ENCODE measurements around the gene SLC15A3. TPM values are rescaled to one million over a fixed set of nuclear protein-coding genes. Genes with fewer than 3 reads are reported as not detected.

Gene SLC15A3
- polyA plus RNA-seq, 1 donor from 2014 or later: not detected

DNA sequence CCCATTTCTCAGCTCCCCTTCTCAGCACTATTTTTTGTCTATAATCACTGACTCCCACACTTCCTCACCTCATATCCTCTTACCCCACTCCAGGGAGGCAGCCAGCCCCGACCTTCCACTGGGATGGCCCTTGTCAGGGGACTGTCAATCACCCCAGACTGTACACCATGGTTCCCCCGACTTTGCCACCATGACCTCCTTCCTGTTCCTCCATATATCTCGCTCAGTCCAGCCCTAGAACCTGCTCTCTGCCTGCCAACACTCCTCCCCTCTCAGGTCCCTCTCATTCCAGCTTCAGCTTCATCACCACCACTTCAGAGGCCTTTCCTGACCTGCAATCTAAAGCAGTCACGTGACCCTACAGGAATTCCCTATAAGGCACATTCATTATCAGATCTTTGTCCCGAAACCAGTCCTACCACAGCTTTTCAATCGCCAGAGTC, 62.1 kb downstream of the SLC15A3 start:
- Histone ChIP-seq H4K20me1 (ENCODE audit: insufficient read depth) (no peaks in the 10 kb centered on the region), H2AFZ (ENCODE audit: low read depth, low read length) (no peak overlapping the region), H3K4me2 (ENCODE audit: low read length) (no peak overlapping the region)

DNA sequence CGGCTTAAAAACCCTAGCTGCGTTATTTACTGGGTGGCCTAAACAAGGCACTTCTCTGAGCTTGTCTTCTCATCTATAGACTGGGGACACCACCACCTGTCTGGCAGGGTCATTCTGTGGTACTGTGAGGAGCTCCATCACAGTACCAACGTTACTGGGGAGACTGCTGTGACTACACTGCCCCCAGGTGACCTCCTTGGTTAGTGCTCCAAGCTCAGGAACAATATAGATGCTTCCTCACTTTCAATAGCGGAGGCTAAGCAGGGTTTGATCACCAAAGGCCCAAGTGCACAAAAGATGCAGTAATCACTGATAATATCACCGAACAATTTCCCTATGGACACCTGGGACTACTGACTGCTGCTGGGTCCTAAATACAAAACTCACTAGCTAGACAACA, 64.4 kb downstream of the SLC15A3 start:
- H2AFZ ChIP-seq (ENCODE audit: low read depth, low read length): no peak overlapping the region
- no peaks in the 10 kb centered on the region for H3K36me3 ChIP-seq (ENCODE audit: insufficient read depth, low read length)
- H3K9me3 ChIP-seq (ENCODE audit: low read length): no peaks in the 10 kb centered on the region
- no peak overlapping the region for H3K4me3 ChIP-seq (ENCODE audit: low read length)
- TF ChIP-seq, protein P1, sequence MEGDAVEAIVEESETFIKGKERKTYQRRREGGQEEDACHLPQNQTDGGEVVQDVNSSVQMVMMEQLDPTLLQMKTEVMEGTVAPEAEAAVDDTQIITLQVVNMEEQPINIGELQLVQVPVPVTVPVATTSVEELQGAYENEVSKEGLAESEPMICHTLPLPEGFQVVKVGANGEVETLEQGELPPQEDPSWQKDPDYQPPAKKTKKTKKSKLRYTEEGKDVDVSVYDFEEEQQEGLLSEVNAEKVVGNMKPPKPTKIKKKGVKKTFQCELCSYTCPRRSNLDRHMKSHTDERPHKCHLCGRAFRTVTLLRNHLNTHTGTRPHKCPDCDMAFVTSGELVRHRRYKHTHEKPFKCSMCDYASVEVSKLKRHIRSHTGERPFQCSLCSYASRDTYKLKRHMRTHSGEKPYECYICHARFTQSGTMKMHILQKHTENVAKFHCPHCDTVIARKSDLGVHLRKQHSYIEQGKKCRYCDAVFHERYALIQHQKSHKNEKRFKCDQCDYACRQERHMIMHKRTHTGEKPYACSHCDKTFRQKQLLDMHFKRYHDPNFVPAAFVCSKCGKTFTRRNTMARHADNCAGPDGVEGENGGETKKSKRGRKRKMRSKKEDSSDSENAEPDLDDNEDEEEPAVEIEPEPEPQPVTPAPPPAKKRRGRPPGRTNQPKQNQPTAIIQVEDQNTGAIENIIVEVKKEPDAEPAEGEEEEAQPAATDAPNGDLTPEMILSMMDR (IDR thresholded peaks at IDR 0.05; ENCODE audit: poor library complexity, severe bottlenecking): peak; percentile 76
- TF ChIP-seq RAD21 (conservative IDR thresholded peaks at IDR 0.05) (peak; percentile 82), SMC3 (conservative IDR thresholded peaks at IDR 0.05; ENCODE audit: poor library complexity) (peak; percentile 85), MXI1 (conservative IDR thresholded peaks at IDR 0.05; ENCODE audit: poor library complexity, severe bottlenecking) (no peak)
- H3K79me2 ChIP-seq (replicated peaks; ENCODE audit: insufficient read depth, low read length): no peaks in the 10 kb centered on the region
- no peaks in the 10 kb centered on the region for H3K9me2 ChIP-seq (ENCODE audit: insufficient read depth, low read length)
- no peaks in the 10 kb centered on the region for H3K27me3 ChIP-seq (ENCODE audit: insufficient read depth, low read depth, low read length)
- no peak overlapping the region for H3K27ac ChIP-seq (ENCODE audit: low read length)
- H3F3A ChIP-seq (ENCODE audit: insufficient read depth, low read length, poor library complexity, severe bottlenecking): no peaks in the 10 kb centered on the region
- no peaks in the 10 kb centered on the region for H4K20me1 ChIP-seq (ENCODE audit: insufficient read depth)
- no peak overlapping the region for H3K9ac ChIP-seq (ENCODE audit: low read length)
- H3K4me2 ChIP-seq (ENCODE audit: low read length): no peak overlapping the region

More for the DNA sequence above, 62.1 kb downstream of the SLC15A3 start:
- Histone ChIP-seq H3K36me3 (ENCODE audit: insufficient read depth, low read length) (no peaks in the 10 kb centered on the region), H3F3A (ENCODE audit: insufficient read depth, low read length, poor library complexity, severe bottlenecking) (no peaks in the 10 kb centered on the region), H3K27ac (ENCODE audit: low read length) (no peak overlapping the region), H3K9me2 (ENCODE audit: insufficient read depth, low read length) (no peaks in the 10 kb centered on the region), H3K9ac (ENCODE audit: low read length) (no peak overlapping the region), H3K79me2 (replicated peaks; ENCODE audit: insufficient read depth, low read length) (no peaks in the 10 kb centered on the region), H3K9me3 (ENCODE audit: low read length) (no peaks in the 10 kb centered on the region), H3K4me3 (ENCODE audit: low read length) (no peak overlapping the region), H3K27me3 (ENCODE audit: insufficient read depth, low read depth, low read length) (no peaks in the 10 kb centered on the region)
- no peak for TF ChIP-seq MXI1 (conservative IDR thresholded peaks at IDR 0.05; ENCODE audit: poor library complexity, severe bottlenecking)
- TF ChIP-seq, protein P2, sequence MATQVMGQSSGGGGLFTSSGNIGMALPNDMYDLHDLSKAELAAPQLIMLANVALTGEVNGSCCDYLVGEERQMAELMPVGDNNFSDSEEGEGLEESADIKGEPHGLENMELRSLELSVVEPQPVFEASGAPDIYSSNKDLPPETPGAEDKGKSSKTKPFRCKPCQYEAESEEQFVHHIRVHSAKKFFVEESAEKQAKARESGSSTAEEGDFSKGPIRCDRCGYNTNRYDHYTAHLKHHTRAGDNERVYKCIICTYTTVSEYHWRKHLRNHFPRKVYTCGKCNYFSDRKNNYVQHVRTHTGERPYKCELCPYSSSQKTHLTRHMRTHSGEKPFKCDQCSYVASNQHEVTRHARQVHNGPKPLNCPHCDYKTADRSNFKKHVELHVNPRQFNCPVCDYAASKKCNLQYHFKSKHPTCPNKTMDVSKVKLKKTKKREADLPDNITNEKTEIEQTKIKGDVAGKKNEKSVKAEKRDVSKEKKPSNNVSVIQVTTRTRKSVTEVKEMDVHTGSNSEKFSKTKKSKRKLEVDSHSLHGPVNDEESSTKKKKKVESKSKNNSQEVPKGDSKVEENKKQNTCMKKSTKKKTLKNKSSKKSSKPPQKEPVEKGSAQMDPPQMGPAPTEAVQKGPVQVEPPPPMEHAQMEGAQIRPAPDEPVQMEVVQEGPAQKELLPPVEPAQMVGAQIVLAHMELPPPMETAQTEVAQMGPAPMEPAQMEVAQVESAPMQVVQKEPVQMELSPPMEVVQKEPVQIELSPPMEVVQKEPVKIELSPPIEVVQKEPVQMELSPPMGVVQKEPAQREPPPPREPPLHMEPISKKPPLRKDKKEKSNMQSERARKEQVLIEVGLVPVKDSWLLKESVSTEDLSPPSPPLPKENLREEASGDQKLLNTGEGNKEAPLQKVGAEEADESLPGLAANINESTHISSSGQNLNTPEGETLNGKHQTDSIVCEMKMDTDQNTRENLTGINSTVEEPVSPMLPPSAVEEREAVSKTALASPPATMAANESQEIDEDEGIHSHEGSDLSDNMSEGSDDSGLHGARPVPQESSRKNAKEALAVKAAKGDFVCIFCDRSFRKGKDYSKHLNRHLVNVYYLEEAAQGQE (IDR thresholded peaks at IDR 0.05; ENCODE audit: borderline replicate concordance): no peak
- no peak for TF ChIP-seq SMC3 (conservative IDR thresholded peaks at IDR 0.05; ENCODE audit: poor library complexity)
- TF ChIP-seq EZH2 (IDR thresholded peaks at IDR 0.05; ENCODE audit: borderline replicate concordance, insufficient read depth, low read length, poor library complexity, severe bottlenecking): no peak
- TF ChIP-seq, protein P1 (IDR thresholded peaks at IDR 0.05; ENCODE audit: poor library complexity, severe bottlenecking): no peak
- no peak for TF ChIP-seq RAD21 (conservative IDR thresholded peaks at IDR 0.05)
- TF ChIP-seq TAF1 (IDR thresholded peaks at IDR 0.05; ENCODE audit: low read depth): no peak
- TF ChIP-seq EP300 (conservative IDR thresholded peaks at IDR 0.05; ENCODE audit: poor library complexity, severe bottlenecking): no peak
- no peak for TF ChIP-seq POLR2AphosphoS5 (IDR thresholded peaks at IDR 0.05)

Small RNA genes lying within 50 kb of the gene (small RNA-seq; reads per million reads assigned to genes)
- gene RNU6-933P: 0.45 to 0.65 (median 0.49) reads per million in 3 experiments

Other genes with a start within 250 kb of the SLC15A3 start
- gene MS4A18, start 227.5 kb downstream of the SLC15A3 start, polyA plus RNA-seq: not detected in 2 replicates
- gene MS4A15, start 195.3 kb downstream of the SLC15A3 start, polyA plus RNA-seq: not detected in 2 replicates
- gene MS4A10, start 166.8 kb downstream of the SLC15A3 start, polyA plus RNA-seq: not detected in 2 replicates
- gene CCDC86, start 110.1 kb downstream of the SLC15A3 start, polyA plus RNA-seq: 0.16 and 1.3 TPM in 2 replicates
- 0.16 and 0.51 TPM in 2 replicates for gene PTGDR2, start 96.2 kb downstream of the SLC15A3 start, polyA plus RNA-seq
- 0.62 and 1.5 TPM in 2 replicates for gene ZP1, start 84.6 kb downstream of the SLC15A3 start, polyA plus RNA-seq
- 71.3 and 99.4 TPM in 2 replicates for gene PRPF19, start 45.6 kb downstream of the SLC15A3 start, polyA plus RNA-seq
- gene TMEM109, start 38.0 kb downstream of the SLC15A3 start, polyA plus RNA-seq: 1.8 and 4.6 TPM in 2 replicates
- gene TMEM132A, start 27.7 kb downstream of the SLC15A3 start, polyA plus RNA-seq: 215 and 280 TPM in 2 replicates
- not detected in 2 replicates for gene CD6, start 19.5 kb upstream of the SLC15A3 start, polyA plus RNA-seq
- not detected in 2 replicates for gene CD5, start 150.3 kb upstream of the SLC15A3 start, polyA plus RNA-seq
- gene VPS37C, start 209.2 kb upstream of the SLC15A3 start, polyA plus RNA-seq: 7.2 and 7.3 TPM in 2 replicates